Endometrial microvascular endothelial cells (primary cell): ENCODE measurements around the gene DUS2. TPM values are rescaled to one million over a fixed set of nuclear protein-coding genes. Genes with fewer than 3 reads are reported as not detected.
"Not testable (repeated sequence)": the region's sequence is repeated elsewhere in the genome, so short reads cannot be mapped to it uniquely, and the experiment has no call there.

Experiments
- in situ Hi-C: cut with HindIII; loops from 2 replicates; pipeline ENCODE4 v1.10.0; 2017; ENCODE audit warnings: low sequenced_read_pairs, low pct_unique_long_range_greater_than_20kb; ENCODE audit errors: inconsistent ontology term
- total RNA-seq: library from RNA; depleted of rRNA; stranded (reverse); fragments of >200 nt; gene quantifications from one replicate; pipeline ENCODE4 v1.2.3, GENCODE V29; 2015; ENCODE audit errors: inconsistent ontology term

Gene DUS2
- total RNA-seq, 1 donor from 2014 or later: 32.6 TPM

DNA sequence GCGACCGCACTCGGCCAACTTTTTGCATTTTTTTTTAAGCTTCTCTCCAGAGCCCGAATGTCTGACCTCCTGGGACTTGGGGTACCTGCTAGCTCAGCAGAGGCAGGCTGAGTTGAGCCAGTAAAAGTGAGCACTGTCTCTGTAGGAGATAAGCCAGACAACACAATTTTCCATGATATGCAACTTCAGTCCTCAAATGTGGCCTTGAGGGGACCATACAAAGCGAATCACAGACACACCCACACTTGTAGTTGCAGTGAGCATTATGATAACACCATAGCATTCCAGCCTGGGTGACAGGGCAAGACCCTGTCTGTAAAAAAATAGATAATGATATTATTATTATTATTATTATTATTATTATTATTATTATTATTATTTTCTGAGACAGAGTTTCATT, 26.4 kb upstream of the DUS2 start:
- in situ Hi-C loops: no loop called here

DNA sequence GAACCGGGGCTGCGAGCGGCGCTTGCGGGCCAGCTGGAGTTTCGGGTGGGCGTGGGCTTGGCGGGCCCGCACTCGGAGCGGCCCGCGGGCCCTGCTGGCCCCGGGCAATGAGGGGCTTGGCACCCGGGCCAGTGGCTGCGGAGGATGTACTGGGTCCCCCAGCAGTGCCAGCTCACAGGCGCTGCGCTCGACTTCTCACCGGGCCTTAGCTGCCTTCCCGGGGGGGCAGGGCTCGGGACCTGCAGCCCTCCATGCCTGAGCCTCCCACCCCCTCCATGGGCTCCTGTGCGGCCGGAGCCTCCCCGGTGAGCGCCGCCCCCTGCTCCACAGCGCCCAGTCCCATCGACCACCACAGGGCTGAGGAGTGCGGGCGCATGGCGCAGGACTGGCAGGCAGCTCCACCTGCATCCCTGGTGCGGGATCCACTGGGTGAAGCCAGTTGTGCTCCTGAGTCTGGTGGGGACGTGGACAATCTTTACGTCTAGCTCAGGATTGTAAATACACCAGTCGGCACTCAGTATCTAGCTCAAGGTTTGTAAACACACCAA, 24.8 kb upstream of the DUS2 start:
- in situ Hi-C loops: not testable (repeated sequence)

GRCh38 chr16:67998779-67999688, 24.1 kb upstream of the DUS2 start, which contains the start of gene DPEP2:
Gene DPEP2 (minus strand): TSS chr16:67999484. CDS start chr16:67993212, 6,272 bp downstream.
- in situ Hi-C loops: not testable (repeated sequence)

DNA sequence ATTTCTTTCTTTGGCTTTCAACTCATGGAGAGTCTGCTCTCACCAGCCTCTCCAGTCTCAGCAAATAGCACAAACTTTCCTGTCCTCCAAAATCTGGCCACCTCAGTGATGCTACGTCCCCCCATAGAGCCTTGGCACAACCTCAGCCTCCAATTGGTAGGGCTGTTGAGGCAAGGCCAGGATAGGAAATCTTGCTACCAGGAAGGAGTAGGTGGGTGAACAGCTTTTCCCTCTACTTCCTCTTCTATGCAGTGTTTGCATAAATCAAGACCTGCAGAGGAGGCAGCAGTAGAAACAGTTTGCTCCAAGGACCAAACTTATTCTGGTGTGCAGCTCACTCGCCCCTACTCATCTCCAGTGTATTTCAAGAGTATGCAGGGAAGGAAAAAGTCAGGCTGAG, 23.1 kb upstream of the DUS2 start:
- in situ Hi-C loops: loop anchor here (25.0 kb wide), 1 partner anchor 113 kb away; the partner anchor contains the start of genes NRN1L and PSKH1

- in situ Hi-C loops: loop anchor here (25.0 kb wide), 1 partner anchor 113 kb away; the partner anchor contains the start of genes NRN1L and PSKH1
These were observed 22.6 kb upstream of the DUS2 start for GRCh38 chr16:68000450-68000849.

- in situ Hi-C loops: loop anchor here (25.0 kb wide), 1 partner anchor 116 kb away; the partner anchor contains the start of genes NRN1L and PSKH1
These were observed 20.1 kb upstream of the DUS2 start for GRCh38 chr16:68003031-68003430.

DNA sequence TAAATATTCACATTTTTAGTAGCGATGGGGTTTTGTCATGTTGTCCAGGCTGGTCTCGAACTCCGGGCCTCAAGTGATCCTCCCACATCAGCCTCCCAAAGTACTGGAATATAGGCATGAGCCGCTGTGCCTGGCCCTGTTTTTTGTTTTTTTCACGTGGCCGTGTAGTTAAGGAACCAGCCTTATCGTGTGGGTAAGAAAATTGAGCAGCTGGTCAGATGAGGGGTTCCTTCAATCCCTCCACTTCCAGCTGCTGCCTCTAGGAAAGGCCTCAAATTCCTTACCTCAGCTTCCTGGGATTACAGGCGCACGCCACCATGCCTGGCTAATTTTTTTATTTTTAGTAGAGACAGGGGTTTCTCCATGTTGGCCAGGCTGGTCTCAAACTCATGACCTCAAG, 17.9 kb upstream of the DUS2 start:
- in situ Hi-C loops: loop anchor here (25.0 kb wide), 1 partner anchor 118 kb away; the partner anchor contains the start of genes NRN1L and PSKH1

GRCh38 chr16:68005786-68006286, 17.2 kb upstream of the DUS2 start:
- in situ Hi-C loops: loop anchor here (25.0 kb wide), 1 partner anchor 119 kb away; the partner anchor contains the start of genes NRN1L and PSKH1

- in situ Hi-C loops: loop anchor here (25.0 kb wide), 1 partner anchor 122 kb away; the partner anchor contains the start of genes NRN1L and PSKH1
These were observed 13.8 kb upstream of the DUS2 start for GRCh38 chr16:68009157-68009735.

DNA sequence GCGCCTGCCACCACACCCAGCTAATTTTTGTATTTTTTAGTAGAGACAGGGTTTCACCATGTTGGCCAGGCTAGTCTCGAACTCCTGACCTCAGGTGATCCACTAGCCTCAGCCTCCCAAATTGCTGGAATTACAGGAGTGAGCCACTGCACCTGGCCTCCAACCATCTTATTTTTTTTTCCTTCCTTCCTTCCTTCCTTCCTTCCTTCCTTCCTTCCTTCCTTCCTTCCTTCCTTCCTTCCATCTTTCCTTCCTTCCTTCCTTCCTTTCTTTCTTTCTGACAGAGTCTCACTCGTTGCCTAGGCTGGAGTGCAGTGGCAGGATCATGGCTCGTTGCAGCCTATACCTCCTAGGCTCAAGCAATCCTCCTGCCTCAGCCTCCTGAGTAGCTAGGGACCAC, 13.2 kb upstream of the DUS2 start:
- in situ Hi-C loops: loop anchor here (25.0 kb wide), 1 partner anchor 123 kb away; the partner anchor contains the start of genes NRN1L and PSKH1

DNA sequence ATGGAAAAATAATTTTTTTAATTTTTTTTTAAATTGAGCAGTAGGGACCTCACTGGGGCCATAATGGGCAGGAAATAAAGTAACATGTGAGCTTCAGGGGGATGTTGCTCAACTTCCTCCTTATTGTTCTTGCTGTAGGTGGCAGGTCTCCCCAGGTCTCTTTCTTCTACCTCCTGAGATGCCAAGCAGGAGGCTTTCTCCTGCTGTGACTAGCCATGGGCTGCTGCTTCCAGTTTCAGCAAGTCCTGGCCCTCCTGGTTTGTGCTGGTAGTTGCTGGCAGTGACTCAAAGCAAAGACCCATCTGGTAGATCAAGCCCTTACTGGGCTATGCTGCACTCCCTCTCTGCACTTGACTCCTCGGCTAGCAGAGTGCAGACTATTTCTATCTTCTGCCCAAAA, 9.6 kb upstream of the DUS2 start:
- in situ Hi-C loops: loop anchor here (25.0 kb wide), 1 partner anchor 126 kb away; the partner anchor contains the start of genes NRN1L and PSKH1

- in situ Hi-C loops: loop anchor here (25.0 kb wide), 1 partner anchor 128 kb away; the partner anchor contains the start of genes NRN1L and PSKH1
These were observed 7.4 kb upstream of the DUS2 start, which contains the start of gene DPEP2NB for GRCh38 chr16:68015681-68016080. Gene DPEP2NB (minus strand): TSS chr16:68015911. CDS start chr16:68015770, 141 bp downstream.

DNA sequence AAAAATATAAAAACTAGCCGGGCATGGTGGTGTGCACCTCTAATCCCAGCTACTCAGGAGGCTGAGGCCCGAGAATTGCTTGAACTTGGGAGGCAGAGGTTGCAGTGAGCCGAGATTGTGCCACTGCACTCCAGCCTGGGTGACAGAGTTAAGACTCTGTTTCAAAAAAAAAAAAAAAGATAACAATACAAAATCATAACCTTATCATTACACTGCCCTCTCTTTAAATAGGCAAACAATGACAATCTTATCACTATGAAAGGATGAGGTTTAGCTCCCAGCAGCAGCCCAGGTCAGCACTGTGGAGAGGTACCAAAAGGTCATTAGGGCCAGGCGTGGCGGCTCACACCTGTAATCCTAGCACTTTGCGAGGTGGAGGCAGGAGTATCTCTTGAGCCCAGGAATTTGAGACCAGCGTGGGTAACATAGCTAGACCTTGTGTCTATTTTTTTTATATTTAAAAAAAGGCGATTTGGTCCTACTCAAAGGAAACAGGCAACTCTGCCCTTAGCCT, 3.9 kb upstream of the DUS2 start:
- in situ Hi-C loops: loop anchor here (25.0 kb wide), 1 partner anchor 132 kb away; the partner anchor contains the start of genes NRN1L and PSKH1

DNA sequence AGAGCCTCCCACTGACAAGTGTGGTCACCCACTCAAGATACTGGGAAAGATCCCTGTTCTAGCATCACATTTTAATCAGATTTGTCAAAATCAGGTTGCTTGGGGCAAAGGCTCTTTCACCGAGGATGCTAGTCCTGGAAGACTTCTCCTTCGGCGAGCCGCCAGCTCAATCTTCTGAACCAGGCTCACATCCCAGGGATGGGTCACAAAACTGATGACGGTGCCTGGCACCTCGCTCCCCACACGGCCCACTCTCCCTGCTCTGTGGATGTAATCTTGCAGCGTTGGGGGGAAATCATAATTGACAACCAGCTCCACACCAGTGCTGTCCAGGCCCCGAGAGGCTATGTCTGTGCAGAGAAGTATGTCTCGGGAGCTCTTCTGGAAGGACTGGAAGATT, 1.6 kb upstream of the DUS2 start:
- in situ Hi-C loops: loop anchor here (25.0 kb wide), 1 partner anchor 134 kb away; the partner anchor contains the start of genes NRN1L and PSKH1

GRCh38 chr16:68022278-68022727, 781 bp upstream of the DUS2 start:
- in situ Hi-C loops: loop anchor here (25.0 kb wide), 1 partner anchor 135 kb away; the partner anchor contains the start of genes NRN1L and PSKH1

GRCh38 chr16:68028996-68029395, 5.9 kb downstream of the DUS2 start:
- in situ Hi-C loops: no loop called here

DNA sequence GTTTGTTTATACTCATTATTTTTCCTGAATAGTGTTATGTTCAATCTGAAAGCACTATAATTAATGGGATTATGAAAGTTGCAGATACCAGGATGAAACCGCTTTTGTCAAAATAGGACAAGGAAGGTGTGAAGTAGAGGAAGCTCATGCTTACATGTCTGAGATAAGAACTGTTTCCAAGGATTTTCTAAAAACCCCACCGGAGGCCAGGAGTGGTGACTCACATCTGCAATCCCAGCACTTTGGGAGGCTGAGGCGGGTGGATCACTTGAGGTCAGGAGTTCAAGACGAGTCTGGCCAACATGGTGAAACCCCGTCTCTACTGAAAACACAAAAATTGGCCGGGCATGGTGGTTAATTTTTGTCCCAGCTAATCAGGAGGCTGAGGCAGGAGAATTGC, 7.0 kb downstream of the DUS2 start:
- in situ Hi-C loops: not testable (repeated sequence)

DNA sequence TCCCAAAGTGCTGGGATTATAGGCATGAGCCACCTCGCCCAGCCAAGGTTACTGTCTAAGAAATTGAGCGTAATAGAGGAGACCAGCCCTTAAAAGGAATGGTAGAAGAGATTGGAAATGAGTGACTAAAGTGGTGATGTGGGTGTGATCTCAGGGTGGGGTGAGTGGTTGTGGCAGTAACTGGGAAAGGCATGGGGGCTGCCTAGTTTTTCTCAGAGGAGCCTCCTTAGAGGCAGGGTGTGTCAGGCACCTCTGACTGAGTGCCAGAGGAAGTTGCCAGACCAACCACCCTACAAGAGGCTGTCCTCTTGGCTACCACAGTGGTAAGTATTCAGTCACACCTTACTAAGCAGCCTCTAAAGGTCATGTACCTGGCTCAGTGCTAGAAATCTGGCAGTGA, 8.9 kb downstream of the DUS2 start:
- in situ Hi-C loops: no loop called here
